GM23338 (cell line): Measurements from ENCODE around the gene SLC35A1. TPM values are rescaled to one million over a fixed set of nuclear protein-coding genes. Genes with fewer than 3 reads are reported as not detected.

Experiments used
- ATAC-seq: fragments of 200-7000 bp; cut with Tn5 transposase; 3 replicates; pipeline ENCODE4 v1.9.1; 2020
- DNase-seq: peaks from one replicate; pipeline ENCODE4 v3.0.0-alpha.2; 2015; ENCODE audit warnings: low spot score
- H2AFZ ChIP-seq: fragments of 200-600 bp; sonication (generic); 2 replicates; pipeline ENCODE4 v1.8.0; 2016; ENCODE audit warnings: antibody characterized with exemption, mild to moderate bottlenecking, moderate library complexity
- H3F3A ChIP-seq: fragments of 200-600 bp; sonication (generic); replicated peaks from 2 replicates; pipeline ENCODE4 v1.8.0; 2017; ENCODE audit warnings: antibody characterized with exemption, mixed run types, low read depth
- H3K27ac ChIP-seq: fragments of 200-600 bp; sonication (generic); 2 replicates; pipeline ENCODE4 v1.6.1; 2016; ENCODE audit warnings: low read depth
- H3K27me3 ChIP-seq: fragments of 200-600 bp; sonication (generic); 2 replicates; pipeline ENCODE4 v1.8.0; 2016; ENCODE audit warnings: mild to moderate bottlenecking, mixed run types, moderate library complexity; ENCODE audit not compliant: insufficient read depth
- H3K36me3 ChIP-seq: fragments of 200-600 bp; sonication (generic); 2 replicates; pipeline ENCODE4 v1.8.0; 2016; ENCODE audit warnings: mild to moderate bottlenecking; ENCODE audit not compliant: insufficient read depth
- H3K4me1 ChIP-seq: fragments of 200-600 bp; sonication (generic); 2 replicates; pipeline ENCODE4 v1.8.0; 2016; ENCODE audit warnings: mild to moderate bottlenecking, moderate library complexity; ENCODE audit not compliant: insufficient read depth
- H3K4me2 ChIP-seq: fragments of 200-600 bp; sonication (generic); 2 replicates; pipeline ENCODE4 v1.7.1; 2017; ENCODE audit warnings: mixed run types
- H3K4me3 ChIP-seq: fragments of 200-600 bp; sonication (generic); 2 replicates; pipeline ENCODE4 v1.6.1; 2016; ENCODE audit warnings: mixed run types
- H3K79me2 ChIP-seq: fragments of 200-600 bp; sonication (generic); replicated peaks from 2 replicates; pipeline ENCODE4 v1.8.0; 2017; ENCODE audit warnings: mild to moderate bottlenecking; ENCODE audit not compliant: insufficient read depth
- H3K9me2 ChIP-seq: fragments of 200-600 bp; sonication (generic); 2 replicates; pipeline ENCODE4 v1.8.0; 2017; ENCODE audit not compliant: insufficient read depth
- H4K20me1 ChIP-seq: fragments of 200-600 bp; sonication (generic); replicated peaks from 2 replicates; pipeline ENCODE4 v1.8.0; 2017; ENCODE audit warnings: mild to moderate bottlenecking; ENCODE audit not compliant: insufficient read depth
- H3K27ac Mint-ChIP-seq: 2 replicates; pipeline ENCODE4 v1.8.0; 2020; ENCODE audit warnings: inconsistent platforms, mild to moderate bottlenecking, moderate library complexity, mixed read lengths
- H3K27me3 Mint-ChIP-seq: 3 replicates; pipeline ENCODE4 v1.8.0; 2022; ENCODE audit warnings: low read depth, mild to moderate bottlenecking, moderate library complexity, mixed read lengths, inconsistent platforms; ENCODE audit not compliant: insufficient read depth, poor library complexity
- H3K36me3 Mint-ChIP-seq: 3 replicates; pipeline ENCODE4 v1.8.0; 2021; ENCODE audit warnings: low read depth, mild to moderate bottlenecking, inconsistent platforms, moderate library complexity, mixed read lengths
- H3K4me1 Mint-ChIP-seq: 3 replicates; pipeline ENCODE4 v1.8.0; 2020; ENCODE audit warnings: mild to moderate bottlenecking, inconsistent platforms, mixed read lengths
- H3K4me3 Mint-ChIP-seq: 3 replicates; pipeline ENCODE4 v1.8.0; 2021; ENCODE audit warnings: moderate library complexity, mild to moderate bottlenecking, inconsistent platforms, mixed read lengths
- H3K9me3 Mint-ChIP-seq: 3 replicates; pipeline ENCODE4 v1.8.0; 2020; ENCODE audit warnings: moderate library complexity, mild to moderate bottlenecking, inconsistent platforms, mixed read lengths
- CREB1 ChIP-seq: fragments of 250-450 bp; sonication (Bioruptor Pico); IDR thresholded peaks from 2 replicates; pipeline ENCODE4 v1.5.0; 2020; ENCODE audit warnings: low read depth, mild to moderate bottlenecking, moderate library complexity
- CTCF ChIP-seq, 2 experiments: fragments of 200-600 bp in 1 of 2; sonication (generic) in 1 of 2; conservative IDR thresholded peaks; 2 replicates each; pipeline versions ENCODE4 v1.5.1 to v1.6.1; 2016 to 2017; ENCODE audit warnings: antibody characterized with exemption in 2 of 2, low read depth in 2 of 2, mild to moderate bottlenecking in 2 of 2, moderate library complexity in 1 of 2
- ETS1 ChIP-seq: IDR thresholded peaks from 2 replicates; pipeline ENCODE4 v1.6.1; 2016; ENCODE audit warnings: antibody characterized with exemption
- EZH2 ChIP-seq: fragments of 200-600 bp; sonication (generic); IDR thresholded peaks from one replicate; pipeline ENCODE4 v1.8.0; 2017; ENCODE audit warnings: antibody characterized with exemption, mild to moderate bottlenecking, low read depth; ENCODE audit not compliant: unreplicated experiment
- EZH2phosphoT487 ChIP-seq: fragments of 200-600 bp; sonication (generic); IDR thresholded peaks from one replicate; pipeline ENCODE4 v1.8.1; 2018; ENCODE audit warnings: antibody characterized with exemption; ENCODE audit not compliant: unreplicated experiment
- JUNB ChIP-seq: IDR thresholded peaks from one replicate; pipeline ENCODE4 v1.6.1; 2016; ENCODE audit warnings: antibody characterized with exemption; ENCODE audit not compliant: unreplicated experiment
- NANOG ChIP-seq: IDR thresholded peaks from 2 replicates; pipeline ENCODE4 v1.6.1; 2016; ENCODE audit warnings: antibody characterized with exemption, borderline replicate concordance
- POLR2AphosphoS5 ChIP-seq: IDR thresholded peaks from 2 replicates; pipeline ENCODE4 v1.6.1; 2016; ENCODE audit warnings: antibody characterized with exemption, low read depth
- REST ChIP-seq: IDR thresholded peaks from one replicate; pipeline ENCODE4 v1.6.1; 2018; ENCODE audit warnings: antibody characterized with exemption; ENCODE audit not compliant: unreplicated experiment
- STAT1 ChIP-seq: IDR thresholded peaks from one replicate; pipeline ENCODE4 v1.6.1; 2016; ENCODE audit warnings: antibody characterized with exemption; ENCODE audit not compliant: unreplicated experiment
- ZNF114 ChIP-seq: fragments of 250-450 bp; sonication (Bioruptor Pico); IDR thresholded peaks from 2 replicates; pipeline ENCODE4 v1.5.0; 2020; ENCODE audit warnings: mild to moderate bottlenecking, moderate library complexity
- ZNF331 ChIP-seq: fragments of 250-450 bp; sonication (Bioruptor Pico); IDR thresholded peaks from 2 replicates; pipeline ENCODE4 v1.5.0; 2020; ENCODE audit warnings: low read depth, mild to moderate bottlenecking, moderate library complexity
- polyA plus RNA-seq: library from polyadenylated mRNA; unstranded; fragments of >200 nt; fragmentation: Nextera tagmentation; extraction: Ambion mirVana; gene quantifications from 2 replicates; pipeline ENCODE4 v1.2.1, GENCODE V29; 2016
- total RNA-seq: library from RNA; depleted of rRNA; stranded (reverse); fragments of >200 nt; shearing (Covaris generic); gene quantifications from 2 replicates; pipeline ENCODE4 v1.2.3, GENCODE V29; 2014

The SLC35A1 gene
- total and polyA plus RNA-seq, 2 experiments from 2014 or later, result 11.1 to 15.1 TPM

- TF ChIP-seq REST, result no peak
Measured at GRCh38 chr6:87541744-87542143, 69.0 kb downstream of the SLC35A1 start (continued).

GRCh38 chr6:87543696-87544473, 71.1 kb downstream of the SLC35A1 start:
- Histone ChIP-seq H3K27me3 (no peaks in the 10 kb centered on the region), H3K27ac (no peak overlapping the region), H3F3A (no peaks in the 10 kb centered on the region), H2AFZ (no peak overlapping the region), H3K36me3 (peaks cover 29% of the 10 kb centered on the region), H4K20me1 (no peaks in the 10 kb centered on the region; the same call in 1 of the 2 replicates), H3K4me3 (no peak overlapping the region), H3K4me1 (no peaks in the 10 kb centered on the region), H3K9me2 (no peaks in the 10 kb centered on the region), H3K4me2 (no peak overlapping the region), H3K79me2 (no peaks in the 10 kb centered on the region)
- no peak for ATAC-seq
- peaks cover 55% of the 10 kb centered on the region for H3K36me3 Mint-ChIP-seq
- H3K4me3 Mint-ChIP-seq, result no peak overlapping the region
- H3K9me3 Mint-ChIP-seq, result peaks cover 20% of the 10 kb centered on the region
- H3K4me1 Mint-ChIP-seq, result no peaks in the 10 kb centered on the region
- H3K27ac Mint-ChIP-seq, result no peak overlapping the region
- DNase-seq, result no peak
- peaks cover 2% of the 10 kb centered on the region for H3K27me3 Mint-ChIP-seq
- no peak for TF ChIP-seq ZNF331 (CRISPR knock-in tag)
- TF ChIP-seq STAT1, result no peak
- TF ChIP-seq NANOG, result no peak
- no peak for TF ChIP-seq POLR2AphosphoS5
- TF ChIP-seq ZNF114 (CRISPR knock-in tag), result no peak
- no peak for TF ChIP-seq ETS1
- no peak for TF ChIP-seq JUNB
- no peak for TF ChIP-seq EZH2
- TF ChIP-seq CREB1 (CRISPR knock-in tag), result no peak
- no peak for TF ChIP-seq REST
- TF ChIP-seq CTCF (conservative IDR thresholded peaks at IDR 0.05; ENCODE audit: low read depth in 2 of 2), result no peak
- TF ChIP-seq EZH2phosphoT487, result no peak
